Thymus (tissue), 11 donors: ENCODE measurements around the gene CSNK1A1L. TPM values are rescaled to one million over a fixed set of nuclear protein-coding genes. Genes with fewer than 3 reads are reported as not detected.

Source experiments
- DNase-seq, 9 donors: peaks; one replicate each; pipeline ENCODE4 v3.0.0-alpha.2; 2013; ENCODE audit warnings: low spot score in 9 of 9, low read depth in 6 of 9, missing footprints in 1 of 9
- H3K27ac ChIP-seq, 2 donors: one replicate each; pipeline ENCODE4 v1.5.1; 2013; ENCODE audit warnings: control low read depth in 1 of 2, low read depth in 1 of 2, low read length in 1 of 2, mild to moderate bottlenecking in 1 of 2, moderate library complexity in 1 of 2
- H3K27me3 ChIP-seq, 2 donors: one replicate each; pipeline ENCODE4 v1.5.1; 2013; ENCODE audit warnings: low read length in 1 of 2; ENCODE audit not compliant: control insufficient read depth in 2 of 2, insufficient read depth in 1 of 2
- H3K36me3 ChIP-seq, 2 donors: one replicate each; pipeline ENCODE4 v1.5.1; 2013; ENCODE audit warnings: low read length in 1 of 2, mild to moderate bottlenecking in 1 of 2, moderate library complexity in 1 of 2; ENCODE audit not compliant: control insufficient read depth in 2 of 2, insufficient read depth in 2 of 2
- H3K4me1 ChIP-seq, 2 donors: one replicate each; pipeline ENCODE4 v1.5.1; 2013; ENCODE audit warnings: low read length in 2 of 2; ENCODE audit not compliant: control insufficient read depth in 2 of 2, insufficient read depth in 2 of 2
- H3K4me3 ChIP-seq, 2 donors: one replicate each; pipeline ENCODE4 v1.5.1; 2013; ENCODE audit warnings: low read length in 2 of 2, control low read depth in 1 of 2, mild to moderate bottlenecking in 1 of 2
- H3K9me3 ChIP-seq, 2 donors: one replicate each; pipeline ENCODE4 v1.5.1; 2013; ENCODE audit warnings: low read length in 1 of 2, mild to moderate bottlenecking in 1 of 2; ENCODE audit not compliant: control insufficient read depth in 2 of 2, insufficient read depth in 1 of 2
- WGBS: extraction: QIAGEN DNeasy Blood & Tissue Kit; methylation state at CpG from one replicate; pipeline ENCODE4 v1.1.7; 2013; 5-methylcytosine and 5-hydroxymethylcytosine counted together
- polyA plus RNA-seq: library from polyadenylated mRNA; stranded (reverse); fragments of 200-250 nt; gene quantifications from one replicate; pipeline ENCODE4 v1.2.3, GENCODE V29; 2013
- total RNA-seq: library from RNA; stranded (reverse); fragments of 120-200 nt; gene quantifications from one replicate; pipeline ENCODE4 v1.2.4, GENCODE V29; 2013
- donor health status: healthy.

CSNK1A1L gene
- total and polyA plus RNA-seq, 2 donors = not detected

GRCh38 chr13:37118016-37118415 is 12.6 kb upstream of the CSNK1A1L start:
- no peaks in the 10 kb centered on the region for H3K9me3 ChIP-seq
- no peaks in the 10 kb centered on the region for H3K36me3 ChIP-seq
- no peak for DNase-seq
- no peaks in the 10 kb centered on the region for H3K27me3 ChIP-seq
- no peak overlapping the region for H3K27ac ChIP-seq
- no peak overlapping the region for H3K4me3 ChIP-seq
- no peaks in the 10 kb centered on the region for H3K4me1 ChIP-seq
- WGBS = 84% methylated on average over 3 of the region's 3 CpGs

DNA sequence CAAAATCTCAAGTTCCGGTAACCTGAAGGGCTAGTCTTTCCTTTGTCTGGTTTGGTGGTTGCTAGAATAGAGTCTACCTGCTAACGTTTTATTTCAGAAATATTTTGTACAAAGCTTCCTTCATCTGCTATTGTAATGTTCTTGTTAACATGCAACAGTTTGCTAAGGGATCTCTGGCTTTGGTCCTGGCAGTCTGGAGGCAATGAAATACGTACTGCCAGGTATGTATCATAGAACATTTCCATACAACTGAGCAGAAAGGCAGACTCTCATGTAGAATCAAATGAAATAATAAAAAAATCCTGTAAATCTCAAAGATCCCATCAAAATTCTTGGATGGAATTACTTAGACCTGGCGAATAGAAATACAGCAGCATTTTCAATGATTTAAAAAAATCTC is 8.8 kb upstream of the CSNK1A1L start:
- Histone ChIP-seq H3K27ac (no peak overlapping the region), H3K27me3 (no peaks in the 10 kb centered on the region), H3K9me3 (no peaks in the 10 kb centered on the region), H3K4me1 (no peaks in the 10 kb centered on the region), H3K4me3 (no peak overlapping the region), H3K36me3 (no peaks in the 10 kb centered on the region)
- WGBS = 91% methylated on average over 4 of the region's 4 CpGs
- DNase-seq = no peak

DNA sequence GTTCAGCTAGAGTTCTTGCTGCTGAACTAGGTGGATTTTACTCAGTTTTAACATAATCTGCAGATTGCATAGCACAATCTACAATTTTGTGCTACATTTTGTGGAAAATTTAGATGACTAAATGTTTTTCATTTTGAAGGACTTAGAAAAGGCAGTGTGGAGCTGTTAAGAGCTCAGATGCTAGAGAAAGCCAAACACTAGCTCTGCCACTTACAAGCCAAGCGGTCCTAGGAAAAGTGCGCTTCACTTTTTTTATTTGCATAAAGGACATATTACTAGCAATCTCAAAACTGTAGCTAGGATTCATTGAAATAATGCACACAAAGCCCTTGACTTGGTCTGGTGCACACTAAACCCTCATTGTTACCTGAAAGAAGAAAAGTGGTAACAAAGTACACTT is 8.1 kb upstream of the CSNK1A1L start:
- WGBS = 98% methylated on average over 2 of the region's 2 CpGs
- Histone ChIP-seq H3K27ac (no peak overlapping the region), H3K4me3 (no peak overlapping the region), H3K27me3 (no peaks in the 10 kb centered on the region), H3K4me1 (no peaks in the 10 kb centered on the region), H3K36me3 (no peaks in the 10 kb centered on the region), H3K9me3 (no peaks in the 10 kb centered on the region)
- DNase-seq = no peak

- Histone ChIP-seq H3K9me3 (no peaks in the 10 kb centered on the region), H3K27ac (no peak overlapping the region), H3K4me1 (no peaks in the 10 kb centered on the region), H3K36me3 (no peaks in the 10 kb centered on the region), H3K4me3 (no peak overlapping the region), H3K27me3 (no peaks in the 10 kb centered on the region)
- 19% methylated on average over 1 of the region's 1 CpG for WGBS
- DNase-seq = peak in 1 of 9 donors; percentile 8
Measured at GRCh38 chr13:37109051-37109678, 3.7 kb upstream of the CSNK1A1L start.

GRCh38 chr13:37107868-37108267 is 2.4 kb upstream of the CSNK1A1L start:
- WGBS = 88% methylated on average over 1 of the region's 1 CpG
- DNase-seq = no peak
- Histone ChIP-seq H3K9me3 (no peaks in the 10 kb centered on the region), H3K4me1 (no peaks in the 10 kb centered on the region), H3K4me3 (no peak overlapping the region), H3K27ac (no peak overlapping the region), H3K27me3 (no peaks in the 10 kb centered on the region), H3K36me3 (no peaks in the 10 kb centered on the region)

DNA sequence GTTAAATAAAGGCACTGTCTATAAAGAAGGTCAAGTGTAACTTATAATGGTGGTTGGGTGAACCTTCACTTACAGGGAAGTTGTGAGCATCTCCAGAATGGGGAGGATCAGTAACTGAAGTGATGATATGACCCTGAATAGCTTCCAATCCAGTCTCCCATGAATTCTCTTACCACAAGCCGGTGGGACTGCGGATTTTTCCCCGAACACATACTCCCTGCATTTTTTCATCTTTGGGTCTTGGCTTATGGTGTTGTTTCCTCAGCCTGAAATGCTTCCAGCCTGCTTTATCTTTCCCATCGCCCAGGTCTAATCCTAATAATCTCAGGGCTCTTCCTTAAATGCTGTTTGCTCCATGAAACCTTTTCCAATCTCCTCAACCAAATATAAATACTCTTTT is 2.0 kb upstream of the CSNK1A1L start:
- Histone ChIP-seq H3K27ac (no peak overlapping the region), H3K27me3 (no peaks in the 10 kb centered on the region), H3K9me3 (no peaks in the 10 kb centered on the region), H3K36me3 (no peaks in the 10 kb centered on the region), H3K4me1 (no peaks in the 10 kb centered on the region), H3K4me3 (no peak overlapping the region)
- DNase-seq = no peak
- WGBS = 96% methylated on average over 4 of the region's 4 CpGs

DNA sequence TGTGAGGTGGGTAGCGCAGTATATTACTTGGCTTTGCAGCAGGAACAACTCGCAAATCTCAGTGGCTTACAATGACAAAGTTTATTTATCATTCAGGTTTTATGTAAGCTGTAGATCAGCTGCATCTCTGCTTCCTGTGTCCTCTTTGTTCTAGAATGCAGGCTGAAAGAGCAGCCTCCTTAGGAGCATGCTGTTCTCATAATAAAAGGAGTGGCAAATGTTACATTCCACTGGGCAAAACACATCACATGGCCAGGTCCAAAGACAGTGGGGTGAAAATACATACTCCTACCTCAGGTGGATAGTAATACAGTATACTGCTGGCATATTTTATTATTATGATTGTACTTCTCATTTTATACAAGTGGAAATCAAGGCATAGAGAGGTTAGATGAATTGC is 1.2 kb upstream of the CSNK1A1L start:
- no peak overlapping the region for H3K27ac ChIP-seq
- no peak overlapping the region for H3K4me3 ChIP-seq
- no peaks in the 10 kb centered on the region for H3K36me3 ChIP-seq
- H3K9me3 ChIP-seq = no peaks in the 10 kb centered on the region
- no peaks in the 10 kb centered on the region for H3K4me1 ChIP-seq
- WGBS = 91% methylated on average over 2 of the region's 2 CpGs
- no peak for DNase-seq
- H3K27me3 ChIP-seq = no peaks in the 10 kb centered on the region

DNA sequence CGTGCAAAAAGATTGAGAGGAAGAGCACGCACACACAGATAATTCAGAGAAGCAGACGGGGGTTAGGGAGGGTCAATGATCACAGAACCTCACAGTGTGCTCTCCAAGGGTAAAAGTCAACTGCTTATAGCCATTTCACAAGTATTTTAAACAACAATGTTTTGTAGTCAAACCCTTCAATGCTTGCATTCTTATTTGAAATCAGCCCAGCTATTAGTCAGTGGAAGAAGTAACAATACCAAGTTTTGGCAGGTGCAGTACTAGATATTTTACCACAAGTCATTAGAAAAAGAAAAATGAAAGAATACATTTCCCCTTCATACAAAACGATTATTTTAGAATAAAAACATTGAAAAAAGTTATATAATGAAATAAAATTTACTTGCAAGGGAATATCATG is 2.6 kb downstream of the CSNK1A1L start:
- Histone ChIP-seq H3K9me3 (no peaks in the 10 kb centered on the region), H3K36me3 (no peaks in the 10 kb centered on the region), H3K27ac (no peak overlapping the region), H3K27me3 (no peaks in the 10 kb centered on the region), H3K4me3 (no peak overlapping the region), H3K4me1 (no peaks in the 10 kb centered on the region)
- WGBS = 84% methylated on average over 4 of the region's 4 CpGs
- DNase-seq = no peak

- no peak overlapping the region for H3K4me3 ChIP-seq
- H3K27ac ChIP-seq = no peak overlapping the region
- H3K4me1 ChIP-seq = no peaks in the 10 kb centered on the region
- no peak for DNase-seq
- no peaks in the 10 kb centered on the region for H3K9me3 ChIP-seq
- no peaks in the 10 kb centered on the region for H3K36me3 ChIP-seq
- no peaks in the 10 kb centered on the region for H3K27me3 ChIP-seq
- WGBS = 88% methylated on average over 1 of the region's 1 CpG
Measured at GRCh38 chr13:37101201-37101600, 4.3 kb downstream of the CSNK1A1L start.

- H3K36me3 ChIP-seq = no peaks in the 10 kb centered on the region
- no peaks in the 10 kb centered on the region for H3K27me3 ChIP-seq
- no peak for DNase-seq
- no peak overlapping the region for H3K27ac ChIP-seq
- H3K9me3 ChIP-seq = no peaks in the 10 kb centered on the region
- H3K4me3 ChIP-seq = no peak overlapping the region
- H3K4me1 ChIP-seq = no peaks in the 10 kb centered on the region
Measured at GRCh38 chr13:37100731-37101130, 4.7 kb downstream of the CSNK1A1L start.
